GM19463 (cell line): Measurements from ENCODE around the gene NCK1.
"Not testable (repeated sequence)": the region's sequence is repeated elsewhere in the genome, so short reads cannot be mapped to it uniquely, and the experiment has no call there.

Source experiments
- ATAC-seq: cut with Tn5 transposase; IDR thresholded peaks from one replicate; pipeline ENCODE4 v1.9.1; 2021; ENCODE audit warnings: mild to moderate bottlenecking, moderate library complexity; ENCODE audit not compliant: unreplicated experiment

Gene NCK1

DNA sequence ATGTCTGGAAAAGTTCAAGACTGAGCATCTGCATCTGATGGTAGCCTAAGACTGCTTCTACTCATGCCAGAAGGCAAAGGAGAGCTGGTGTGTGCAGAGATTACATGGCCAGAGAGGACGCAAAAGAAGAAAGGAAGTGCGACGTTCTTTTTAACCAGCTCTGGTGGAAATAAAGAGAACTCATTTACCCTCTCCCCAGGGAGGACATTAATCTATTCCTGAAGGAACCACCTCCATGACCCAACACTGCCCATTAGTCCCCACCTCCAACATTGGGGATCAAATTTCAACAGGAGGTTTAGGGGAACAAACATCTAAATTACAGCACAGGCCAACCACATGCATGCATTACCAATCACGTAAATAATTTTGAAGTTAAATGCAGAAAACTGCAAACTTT is 1.5 kb upstream of the NCK1 start:
- no peak for ATAC-seq

DNA sequence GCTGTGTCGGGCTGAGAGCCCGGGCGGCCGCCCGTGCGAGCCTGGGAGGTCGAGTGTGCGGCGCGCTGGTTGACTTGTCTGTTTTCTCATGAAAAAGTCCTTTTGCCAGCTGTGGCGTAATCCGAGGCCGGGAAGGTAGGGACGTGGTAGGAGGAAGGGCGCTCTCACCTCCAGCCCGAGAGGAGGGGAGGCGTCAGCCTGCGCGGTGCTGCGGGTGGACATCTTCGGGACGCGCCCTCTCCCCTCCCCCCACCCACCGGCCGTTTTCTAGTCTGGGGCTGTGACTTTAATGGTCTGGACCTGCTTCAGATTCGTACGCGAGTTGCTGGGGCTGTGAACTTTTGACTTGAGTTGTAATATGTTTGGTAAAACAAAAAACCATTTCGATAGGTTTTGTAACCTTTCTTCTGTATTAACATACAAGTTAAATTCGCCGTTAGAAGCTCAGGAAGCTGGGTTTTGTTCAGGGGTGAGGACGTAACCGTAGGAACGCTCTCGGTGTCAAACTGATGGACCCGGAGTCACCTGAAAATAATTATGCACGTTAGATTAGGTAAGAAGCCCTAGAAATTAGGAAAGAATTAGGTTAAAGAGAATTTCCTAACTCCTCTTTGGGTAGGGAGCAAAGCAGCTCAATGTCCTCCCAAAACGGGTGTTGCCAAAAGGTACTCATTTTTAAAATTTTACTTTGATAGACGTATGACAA is 762 bp downstream of the NCK1 start:
- peak; percentile 16 for ATAC-seq

DNA sequence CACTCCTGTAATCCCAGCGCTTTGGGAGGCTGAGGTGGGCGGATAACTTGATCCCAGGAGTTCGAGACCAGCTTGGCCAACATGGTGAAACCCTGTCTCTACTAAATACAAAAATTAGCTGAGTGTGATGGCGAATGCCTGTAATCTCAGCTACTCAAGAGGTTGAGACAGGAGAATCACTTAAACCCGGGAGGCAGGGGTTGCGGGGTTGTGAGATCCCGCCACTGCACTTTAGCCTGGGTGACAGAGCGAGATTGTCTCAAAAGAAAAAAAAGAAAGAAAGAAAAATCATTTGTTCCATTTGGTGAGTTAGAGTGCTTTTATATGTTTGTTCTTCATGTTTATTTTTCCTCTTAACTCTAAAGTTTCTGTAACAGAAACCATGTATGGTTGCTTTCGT is 7.3 kb downstream of the NCK1 start:
- ATAC-seq, result no peak

DNA sequence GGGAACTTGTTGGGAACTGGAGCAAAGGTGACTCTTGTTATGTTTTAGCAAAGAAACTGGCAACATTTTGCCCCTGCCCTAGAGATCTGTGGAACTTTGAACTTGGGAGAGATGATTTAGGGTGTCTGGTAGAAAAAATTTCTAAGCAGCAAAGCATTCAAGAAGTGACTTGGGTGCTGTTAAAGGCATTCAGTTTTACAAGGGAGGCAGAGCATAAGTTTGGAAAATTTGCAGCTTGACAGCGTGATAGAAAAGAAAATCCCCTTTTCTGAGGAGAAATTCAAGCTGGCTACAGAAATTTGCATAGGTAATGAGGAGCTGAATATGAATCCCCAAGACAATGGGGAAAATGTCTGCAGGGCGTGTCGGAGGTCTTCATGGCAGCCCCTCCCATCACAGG is 10.2 kb downstream of the NCK1 start:
- ATAC-seq, result not testable (repeated sequence)

DNA sequence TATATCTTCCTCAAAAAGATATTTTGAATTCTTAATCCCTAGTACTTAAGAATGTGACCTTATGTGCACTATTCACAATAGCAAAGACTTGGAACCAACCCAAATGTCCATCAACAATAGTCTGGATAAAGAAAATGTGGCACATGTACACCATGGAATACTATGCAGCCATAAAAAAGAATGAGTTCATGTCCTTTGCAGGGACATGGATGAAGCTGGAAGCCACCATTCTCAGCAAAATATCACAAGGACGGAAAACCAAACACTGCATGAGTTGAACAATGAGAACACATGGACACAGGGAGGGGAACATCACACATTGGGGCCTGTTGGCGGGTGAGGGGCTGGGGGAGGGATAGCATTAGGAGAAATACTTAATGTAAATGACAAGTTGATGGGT is 17.5 kb downstream of the NCK1 start:
- not testable (repeated sequence) for ATAC-seq

DNA sequence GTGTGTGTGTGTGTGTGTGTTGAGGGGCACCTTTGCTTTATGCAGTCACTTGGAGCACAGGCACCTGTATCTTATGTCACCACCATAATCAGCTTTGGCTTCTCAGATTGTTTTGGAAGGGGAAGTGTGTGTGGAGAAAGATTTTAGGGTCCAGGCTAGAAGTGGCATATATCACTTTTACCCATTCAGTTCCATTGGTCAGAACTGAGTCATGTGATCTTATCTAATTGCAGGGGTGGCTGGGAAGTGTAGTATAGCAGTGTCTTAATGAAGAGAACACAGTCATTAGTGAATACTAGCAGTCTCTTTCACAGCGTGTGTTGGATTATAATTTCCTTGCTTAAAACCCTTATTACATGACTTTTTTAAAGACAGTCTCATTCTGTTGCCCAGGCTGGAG is 20.6 kb downstream of the NCK1 start:
- no peak for ATAC-seq

DNA sequence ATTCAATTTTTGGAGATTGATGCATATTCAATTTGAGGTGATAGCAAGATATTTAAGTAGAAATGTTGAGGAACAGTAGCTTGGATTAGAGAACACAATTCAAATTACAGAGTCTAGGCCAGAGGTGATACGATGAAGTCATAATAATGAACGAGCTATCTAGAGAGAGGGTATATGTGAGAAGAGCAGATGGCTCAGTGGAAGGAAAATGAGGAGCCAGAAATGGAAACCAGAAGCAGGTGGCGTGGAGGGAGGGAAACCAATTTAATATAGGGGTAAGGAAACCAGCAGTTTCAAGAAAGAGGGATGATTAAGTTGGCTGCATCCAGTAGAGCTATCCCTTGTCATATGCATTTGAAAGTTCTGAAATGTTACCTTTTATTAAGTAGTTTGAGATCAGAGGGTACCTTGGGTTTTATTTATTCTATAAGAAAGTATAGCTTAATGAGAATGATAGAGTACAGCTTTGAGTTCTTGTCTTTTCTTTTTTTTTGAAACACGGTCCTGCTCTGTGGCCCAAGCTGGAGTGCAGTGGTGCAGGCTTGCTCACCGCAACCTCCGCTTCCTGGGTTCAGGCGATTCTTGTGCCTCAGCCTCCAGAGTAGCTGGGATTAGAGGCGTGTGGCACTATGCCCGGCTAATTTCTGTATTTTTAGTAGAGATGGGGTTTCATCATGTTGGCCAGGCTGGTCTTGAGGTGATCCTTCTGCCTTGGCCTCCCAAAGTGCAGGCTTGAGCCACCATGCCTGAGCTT is 22.1 kb downstream of the NCK1 start:
- peak; percentile 40 for ATAC-seq

DNA sequence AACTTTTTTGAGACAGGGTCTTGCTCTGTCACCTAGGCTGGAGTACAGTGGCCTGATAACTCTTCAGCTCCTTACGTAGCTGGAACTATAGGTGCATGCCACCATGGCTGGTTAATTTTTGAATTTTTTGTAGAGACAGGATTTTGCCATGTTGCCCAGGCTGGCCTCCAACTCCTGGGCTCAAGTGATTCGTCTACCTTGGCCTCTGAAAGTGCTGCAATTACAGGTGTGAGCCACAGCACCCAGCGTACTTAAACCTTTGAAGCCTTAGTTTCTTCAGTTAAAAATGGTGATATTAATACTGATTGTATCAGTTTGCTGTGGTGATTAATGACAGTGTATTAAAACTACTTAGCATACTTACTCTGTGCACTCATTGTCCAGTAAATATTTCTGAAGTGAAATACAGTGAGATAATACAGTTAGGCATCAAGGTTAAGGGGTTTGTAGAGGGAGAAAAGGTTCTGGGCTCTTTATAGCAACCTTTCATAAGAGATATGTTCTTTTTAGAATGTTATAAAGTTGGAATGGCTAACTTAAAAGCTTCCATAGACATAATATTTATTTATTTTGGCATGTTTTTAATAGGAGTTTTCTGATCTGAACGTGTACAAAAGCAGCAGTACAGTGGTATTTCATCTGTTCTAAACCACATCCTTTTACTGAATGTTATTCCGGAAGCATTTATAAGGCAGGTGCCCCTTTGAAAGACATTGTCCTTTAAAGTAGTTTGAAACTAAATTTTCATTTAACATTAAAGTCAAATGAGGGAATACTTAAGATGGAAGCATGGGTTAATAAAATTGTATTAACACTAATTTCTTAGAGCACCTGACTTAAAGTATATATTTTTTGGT is 23.6 kb downstream of the NCK1 start:
- no peak for ATAC-seq

DNA sequence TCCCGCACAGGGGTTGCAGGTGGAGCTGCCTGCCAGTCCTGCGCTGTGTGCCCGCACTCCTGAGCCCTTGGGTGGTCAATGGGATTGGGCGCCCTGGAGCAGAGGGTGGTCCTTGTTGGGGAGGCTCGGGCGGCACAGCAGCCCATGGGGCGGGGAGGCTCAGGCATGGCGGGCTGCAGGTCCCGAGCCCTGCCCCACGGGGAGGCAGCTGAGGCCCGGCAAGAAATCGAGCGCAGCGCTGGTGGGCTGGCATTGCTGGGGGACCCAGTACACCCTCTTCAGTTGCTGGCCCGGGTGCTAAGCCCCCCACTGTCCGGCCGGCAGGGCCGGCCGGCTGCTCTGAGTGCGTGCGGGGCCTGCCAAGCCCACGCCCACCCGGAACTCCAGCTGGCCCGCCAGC is 27.9 kb downstream of the NCK1 start:
- ATAC-seq, result no peak

DNA sequence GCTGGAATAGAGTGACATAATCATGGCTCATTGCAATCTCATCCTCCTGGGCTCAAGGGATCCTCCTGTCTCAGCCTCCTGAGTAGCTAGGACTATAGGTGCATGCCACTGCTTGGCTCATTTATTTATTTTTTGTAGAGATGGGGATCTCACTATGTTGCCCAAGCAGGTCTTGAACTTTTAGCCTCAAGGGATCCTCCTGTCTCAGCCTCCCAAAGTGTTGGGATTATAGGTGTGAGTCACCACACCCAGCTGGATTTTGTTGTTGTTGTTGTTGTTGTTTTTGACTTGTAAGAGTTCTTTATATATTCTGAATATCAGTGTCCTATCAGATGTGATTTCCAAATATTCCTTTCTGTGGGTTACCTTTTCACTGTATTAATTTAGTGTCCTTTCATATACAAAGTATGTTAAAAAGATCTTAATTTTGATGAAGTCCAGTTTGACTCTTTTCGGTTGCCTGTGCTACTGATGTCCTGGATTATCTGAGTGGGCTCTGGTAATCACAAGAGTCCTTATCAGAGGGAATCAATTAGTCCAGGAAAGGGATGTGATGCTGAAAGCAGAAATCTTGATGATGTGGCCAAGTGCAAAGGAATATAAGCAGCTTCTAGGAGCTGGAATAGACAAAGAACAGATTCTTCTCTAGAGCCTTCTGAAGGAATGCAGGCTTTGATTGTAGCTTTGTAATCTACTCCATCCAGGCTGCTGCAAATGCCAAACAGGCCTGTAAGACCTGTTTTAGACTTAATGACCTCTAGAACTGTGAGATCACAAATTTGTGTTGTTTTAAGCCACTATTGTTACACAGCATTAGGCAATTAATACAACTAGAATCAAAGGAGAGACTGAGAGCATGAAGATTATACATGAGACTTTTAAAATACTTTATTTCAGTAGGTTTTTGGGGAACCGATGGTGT is 30.2 kb downstream of the NCK1 start:
- ATAC-seq, result no peak

DNA sequence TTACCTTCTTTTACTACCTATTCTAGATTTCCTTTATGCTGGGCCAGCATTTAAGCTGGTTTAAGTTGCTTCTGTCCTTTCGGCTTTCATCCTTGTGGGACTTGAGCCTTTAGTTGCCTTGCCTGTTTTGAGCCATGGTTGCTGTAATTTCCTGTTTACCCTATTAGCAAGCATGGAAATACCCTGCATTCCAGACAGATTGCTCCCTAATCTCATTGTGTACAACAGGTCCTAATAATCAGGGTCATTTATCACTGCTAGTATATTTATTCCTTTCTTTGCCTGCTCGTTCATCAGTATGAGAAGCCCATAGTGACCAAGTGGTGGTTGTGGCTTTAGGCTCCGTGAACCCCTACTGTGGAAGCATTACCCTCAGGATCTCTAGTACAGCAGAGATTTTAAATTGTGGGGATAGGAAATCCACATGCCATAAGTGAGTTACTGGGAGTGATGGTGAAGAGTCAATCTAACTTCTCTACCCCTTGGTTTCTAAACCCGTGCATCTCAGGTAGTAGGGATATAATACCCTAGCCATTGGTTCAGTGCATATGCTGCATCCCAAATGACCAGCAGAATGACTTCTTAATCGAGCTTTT is 31.9 kb downstream of the NCK1 start:
- no peak for ATAC-seq

DNA sequence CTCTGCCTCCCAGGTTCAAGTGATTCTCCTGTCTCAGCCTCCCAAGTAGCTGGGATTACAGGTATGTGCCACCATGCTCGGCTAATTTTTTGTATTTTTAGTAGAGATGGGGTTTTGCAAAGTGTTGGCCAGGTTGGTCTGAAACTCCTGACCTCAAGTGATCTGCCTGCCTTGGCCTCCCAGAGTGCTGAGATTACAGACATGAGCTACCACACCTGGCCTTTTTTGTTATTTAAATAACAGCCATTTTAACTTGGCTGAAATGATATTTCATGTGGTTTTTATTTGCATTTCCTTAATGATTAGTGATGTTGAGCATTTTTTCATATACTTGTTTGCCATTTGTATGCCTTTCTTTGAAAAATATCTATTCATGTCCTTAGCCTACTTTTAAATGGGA is 35.2 kb downstream of the NCK1 start:
- ATAC-seq, result not testable (repeated sequence)

DNA sequence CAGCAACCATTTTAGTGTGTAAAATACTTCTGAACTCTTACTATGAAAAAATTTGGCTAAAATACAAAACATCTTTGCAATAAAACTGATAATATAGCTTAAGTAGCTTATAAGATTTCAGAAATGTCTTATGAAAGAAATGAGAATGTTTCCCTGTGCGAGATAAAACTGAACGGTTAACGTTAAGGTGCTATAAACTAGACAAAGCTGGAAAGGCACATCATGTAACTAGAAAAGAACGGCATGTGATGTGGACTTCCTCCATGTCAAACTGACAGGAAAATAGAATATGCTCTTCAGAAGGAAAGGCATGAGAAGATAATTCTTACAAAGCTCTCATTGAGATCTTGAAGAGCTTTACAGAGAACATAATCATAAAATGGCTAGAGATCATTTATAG is 36.5 kb downstream of the NCK1 start:
- ATAC-seq, result no peak

DNA sequence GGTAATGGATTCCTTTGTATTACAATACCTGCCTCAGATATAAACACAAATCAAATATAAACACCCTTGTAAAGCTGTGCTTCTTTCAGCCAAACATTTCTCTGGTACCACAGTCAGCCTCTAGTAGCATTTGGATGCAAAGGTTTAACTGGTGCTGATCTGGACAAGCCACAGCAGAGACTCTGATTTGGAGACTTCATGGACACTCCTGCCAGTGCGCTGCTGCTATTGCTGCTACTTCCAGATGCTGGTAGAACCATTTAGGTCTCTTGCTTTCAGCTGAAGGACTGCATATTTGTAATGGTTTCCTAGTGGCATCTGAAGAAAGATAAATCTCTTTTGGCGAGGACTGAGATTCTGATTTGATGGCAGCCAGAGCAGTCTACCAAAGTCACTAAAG is 36.9 kb downstream of the NCK1 start:
- no peak for ATAC-seq

DNA sequence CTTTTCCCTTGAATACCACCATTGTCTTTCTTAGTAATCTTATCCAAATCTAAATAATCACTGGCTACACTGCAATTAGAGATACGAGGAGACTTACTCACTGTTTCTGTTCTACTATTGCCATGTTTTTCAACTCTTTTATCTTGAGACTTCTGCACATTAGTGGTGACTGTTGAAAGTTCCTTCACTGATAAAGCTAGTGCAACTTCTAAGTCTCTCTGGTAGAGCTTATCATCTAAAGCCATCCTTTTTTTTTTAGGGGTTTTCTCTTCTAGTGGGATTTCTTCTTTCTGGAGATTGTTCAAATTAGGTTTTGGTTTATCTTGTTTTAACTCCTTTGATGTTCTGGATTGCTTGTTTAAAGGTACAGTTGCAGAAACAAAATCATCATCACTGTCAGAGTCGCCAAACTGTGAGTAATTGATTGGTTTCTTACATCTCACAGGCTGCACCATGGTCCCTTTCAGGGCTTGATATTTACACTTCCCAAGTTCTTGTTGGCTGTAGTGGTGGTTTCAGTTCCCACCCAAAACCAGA is 37.7 kb downstream of the NCK1 start:
- no peak for ATAC-seq

DNA sequence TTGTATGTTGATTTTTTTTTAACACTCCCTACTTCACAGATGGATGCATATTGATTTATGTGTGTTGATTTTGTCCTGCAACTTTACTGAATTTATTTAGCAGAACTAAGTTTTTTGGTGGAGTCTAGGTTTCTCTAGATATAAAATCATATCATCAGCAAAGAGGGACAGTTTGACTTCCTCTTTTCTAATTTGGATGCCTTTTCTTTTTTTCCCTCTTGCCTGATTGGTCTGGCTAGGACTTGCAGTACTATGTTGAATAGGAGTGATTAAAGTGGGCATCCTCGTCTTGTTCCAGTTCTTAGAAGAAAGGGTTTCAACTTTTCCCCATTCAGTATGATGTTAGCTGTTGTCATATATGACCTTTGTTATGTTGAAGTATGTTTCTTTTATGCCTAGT is 38.7 kb downstream of the NCK1 start:
- not testable (repeated sequence) for ATAC-seq

DNA sequence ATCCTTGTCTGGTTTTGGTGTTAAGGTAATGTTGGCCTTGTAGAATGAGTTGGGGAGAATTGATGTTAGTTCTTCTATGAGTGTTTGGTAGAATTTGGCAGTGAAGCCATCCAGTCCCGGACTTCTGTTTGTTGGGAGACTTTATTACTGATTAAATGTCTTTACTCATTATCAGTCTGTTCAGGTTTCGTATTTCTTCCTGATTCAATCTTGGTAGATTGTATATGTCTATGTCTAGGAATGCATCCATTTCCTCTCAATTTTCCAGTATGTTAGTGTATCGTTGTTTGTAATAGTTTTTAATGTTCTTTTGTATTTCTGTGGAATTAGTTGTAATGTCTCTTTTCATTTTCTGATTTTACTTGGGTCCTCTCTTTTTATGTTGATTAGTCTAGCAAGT is 39.4 kb downstream of the NCK1 start:
- ATAC-seq, result no peak

DNA sequence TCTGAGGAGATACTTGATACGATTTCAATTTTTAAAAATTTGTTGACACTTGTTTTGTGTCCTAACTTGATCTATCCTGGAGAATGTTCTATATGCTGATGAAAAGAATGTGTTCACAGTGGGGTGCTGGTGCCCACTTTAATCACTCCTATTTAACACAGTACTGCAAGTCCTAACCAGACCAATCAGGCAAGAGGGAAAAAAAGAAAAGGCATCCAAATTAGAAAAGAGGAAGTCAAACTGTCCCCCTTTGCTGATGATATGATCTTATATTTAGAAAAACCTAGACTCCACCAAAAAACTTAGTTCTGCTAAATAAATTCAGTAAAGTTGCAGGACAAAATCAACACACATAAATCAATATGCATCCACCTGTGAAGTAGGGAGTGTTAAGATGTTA is 40.5 kb downstream of the NCK1 start:
- ATAC-seq, result not testable (repeated sequence)

DNA sequence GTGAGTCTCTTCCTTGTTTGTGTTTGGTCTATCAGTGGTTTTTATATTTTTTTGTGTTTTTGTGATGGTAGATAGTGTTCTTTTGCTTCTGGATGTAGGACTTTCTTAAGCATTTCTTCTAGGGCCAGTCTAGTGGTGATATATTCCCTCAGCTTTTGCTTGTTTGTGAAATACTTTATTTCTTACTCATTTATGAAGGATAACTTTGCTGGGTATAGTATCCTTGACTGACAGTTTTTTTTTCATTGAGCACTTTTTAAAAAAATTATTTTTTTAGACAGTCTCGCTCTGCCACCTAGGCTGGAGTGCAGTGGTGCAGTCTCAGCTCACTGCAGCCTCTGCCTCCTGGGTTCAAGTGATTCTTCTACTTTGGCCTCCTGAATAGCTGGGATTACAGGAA is 41.9 kb downstream of the NCK1 start:
- ATAC-seq, result no peak

DNA sequence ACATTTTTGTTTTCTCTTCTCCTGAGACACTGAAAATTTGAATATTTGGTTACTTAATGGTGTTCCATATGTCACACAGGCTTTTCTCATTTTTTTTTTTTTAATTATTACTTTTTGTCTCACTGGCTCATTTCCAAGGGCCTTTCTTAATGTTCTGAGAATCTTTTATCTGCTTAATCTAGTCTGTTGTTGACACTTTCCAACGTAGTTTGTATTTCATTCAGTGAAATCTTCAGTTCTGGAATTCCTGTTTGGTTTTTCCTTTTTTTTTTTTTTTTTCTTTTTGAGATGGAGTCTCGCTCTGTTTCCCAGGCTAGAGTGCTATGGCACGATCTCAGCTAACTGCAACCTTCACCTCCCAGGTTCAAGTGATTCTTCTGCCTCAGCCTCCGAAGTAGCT is 42.7 kb downstream of the NCK1 start:
- no peak for ATAC-seq
